GDM1 (cell line): ENCODE measurements around the gene DENND10.
"Not testable (repeated sequence)": the region's sequence is repeated elsewhere in the genome, so short reads cannot be mapped to it uniquely, and the experiment has no call there.

Experiments
- DNase-seq: peaks from one replicate; lab custom pipeline; 2025; lab: John Stamatoyannopoulos, UW

DENND10 gene

DNA sequence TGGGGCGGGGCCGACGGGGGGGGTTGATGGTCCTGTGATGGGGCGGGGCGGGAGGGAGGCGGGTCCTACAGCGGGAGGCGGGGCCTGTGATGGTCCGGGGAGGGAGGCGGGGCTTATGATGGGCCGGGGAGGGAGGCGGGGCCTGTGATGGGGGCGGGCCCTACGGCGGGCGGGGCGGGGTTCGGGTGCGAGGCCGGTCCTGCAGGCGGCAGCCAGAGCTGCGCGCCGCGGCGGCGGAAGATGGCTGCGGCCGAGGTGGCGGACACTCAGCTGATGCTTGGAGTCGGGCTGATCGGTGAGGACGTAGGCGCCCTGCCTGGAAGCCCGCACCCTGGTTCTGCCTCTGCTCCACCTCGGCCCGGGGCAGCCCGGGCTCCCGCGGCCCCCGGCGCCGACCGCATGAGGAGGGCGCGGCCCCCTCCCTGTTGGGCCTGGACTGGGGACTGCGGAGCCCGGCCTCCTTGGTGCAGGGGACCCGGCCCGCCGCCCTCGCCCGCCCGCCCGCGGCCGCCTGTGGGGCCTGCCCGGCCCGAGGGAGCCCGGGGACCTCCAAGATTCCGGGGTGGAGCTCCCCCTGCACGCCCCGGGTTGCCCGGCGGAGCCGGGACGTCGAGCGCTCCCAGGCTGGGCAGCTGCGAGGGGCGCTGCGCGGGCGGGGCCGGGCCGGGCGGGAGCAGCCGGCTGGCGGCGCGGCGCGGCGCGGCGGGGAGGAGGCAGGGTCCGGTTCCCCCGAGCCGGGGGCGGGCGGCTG is at the start of gene DENND10:
Gene DENND10 (plus strand): TSS at position 211 of the 751 bp plus-strand sequence. CDS start 30 bp downstream, at position 241.
- DNase-seq: peak; percentile 59

DNA sequence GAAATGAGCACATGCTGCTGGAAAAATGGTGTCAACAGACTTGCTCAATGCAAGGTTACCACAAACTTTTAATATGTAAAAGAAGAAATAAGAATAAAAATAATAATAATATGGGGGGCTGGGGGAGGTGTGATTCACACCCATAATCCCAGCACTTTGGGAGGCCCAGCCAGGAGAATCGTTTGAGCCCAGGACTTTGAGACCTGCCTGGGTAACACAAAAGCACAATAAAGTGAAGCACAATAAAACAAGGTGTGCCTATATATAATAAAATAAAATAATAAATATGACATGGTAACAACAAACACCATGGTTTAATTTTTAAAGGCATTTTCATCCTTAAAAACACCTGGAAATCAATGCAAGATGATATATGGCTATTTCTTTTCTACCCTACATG is 48.4 kb upstream of the DENND10 start:
- DNase-seq: no peak

GRCh38 chr10:119058010-119058409 is 45.9 kb upstream of the DENND10 start:
- DNase-seq: no peak

- no peak for DNase-seq
Observed at GRCh38 chr10:119059557-119059956, 44.4 kb upstream of the DENND10 start.

DNA sequence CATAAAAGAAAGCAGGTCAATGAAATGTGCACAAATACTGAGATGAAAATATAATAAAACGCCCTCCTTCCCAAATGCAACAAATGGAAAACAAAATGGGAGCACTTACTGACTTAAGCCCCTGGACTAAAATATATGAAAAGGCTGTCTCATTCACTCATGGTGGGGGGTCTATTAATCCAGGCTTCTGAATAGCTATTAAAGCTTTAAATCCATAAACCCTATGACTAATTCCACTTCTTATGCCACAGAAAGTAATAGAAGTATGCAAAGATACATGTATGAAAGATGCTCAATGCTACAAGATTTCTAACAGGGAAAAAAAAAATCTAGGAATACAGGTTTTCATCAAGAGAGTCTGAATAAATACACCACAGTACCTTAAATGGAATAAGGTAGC is 43.8 kb upstream of the DENND10 start:
- no peak for DNase-seq

- no peak for DNase-seq
Observed at GRCh38 chr10:119061352-119061751, 42.6 kb upstream of the DENND10 start.

- no peak for DNase-seq
Observed at GRCh38 chr10:119061926-119062325, 42.0 kb upstream of the DENND10 start.

DNA sequence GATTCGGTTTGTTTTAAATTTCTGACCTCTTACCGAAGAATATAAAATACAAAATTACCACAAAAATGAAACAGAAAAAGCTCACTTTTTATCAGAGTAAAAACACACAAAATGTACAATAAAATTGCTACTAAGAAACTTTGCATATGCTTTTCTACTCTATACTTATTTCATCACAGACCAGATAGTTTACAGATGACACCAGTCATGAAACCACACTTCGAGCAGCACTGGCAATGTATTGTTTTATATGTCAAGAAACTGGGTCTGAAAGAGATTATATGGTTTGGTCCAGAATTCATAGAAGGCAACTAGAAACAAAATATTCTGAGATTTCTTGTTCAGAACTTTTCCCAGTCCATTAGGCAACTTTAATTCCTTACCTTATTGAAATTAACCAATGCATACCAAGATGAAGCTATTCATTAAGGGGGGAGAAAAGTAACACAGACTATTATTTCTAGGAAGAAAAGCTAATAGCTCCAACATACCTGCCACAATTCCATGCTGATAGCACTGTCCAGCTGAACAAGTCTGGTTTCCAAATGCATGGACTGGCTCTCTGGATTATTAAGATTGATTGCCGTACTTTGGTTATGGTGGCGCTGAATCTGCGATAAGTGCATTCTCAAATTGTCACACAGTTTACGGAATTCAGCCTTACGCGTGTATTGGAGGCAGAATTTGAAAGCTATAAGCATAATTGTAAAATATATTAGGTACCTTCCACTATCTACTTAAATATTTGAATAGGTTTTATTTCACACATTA is 33.3 kb upstream of the DENND10 start:
- DNase-seq: no peak

- DNase-seq: no peak
Observed at GRCh38 chr10:119073584-119073983, 30.3 kb upstream of the DENND10 start.

GRCh38 chr10:119078422-119079179 is 25.3 kb upstream of the DENND10 start:
- DNase-seq: no peak

GRCh38 chr10:119079599-119080520 is 24.1 kb upstream of the DENND10 start:
- DNase-seq: peak; percentile 57

- peak; percentile 90 for DNase-seq
Observed at GRCh38 chr10:119080521-119081259, 23.2 kb upstream of the DENND10 start, which contains the start of gene EIF3A. Gene EIF3A (minus strand): TSS chr10:119080817. CDS start chr10:119080676, 141 bp downstream.

DNA sequence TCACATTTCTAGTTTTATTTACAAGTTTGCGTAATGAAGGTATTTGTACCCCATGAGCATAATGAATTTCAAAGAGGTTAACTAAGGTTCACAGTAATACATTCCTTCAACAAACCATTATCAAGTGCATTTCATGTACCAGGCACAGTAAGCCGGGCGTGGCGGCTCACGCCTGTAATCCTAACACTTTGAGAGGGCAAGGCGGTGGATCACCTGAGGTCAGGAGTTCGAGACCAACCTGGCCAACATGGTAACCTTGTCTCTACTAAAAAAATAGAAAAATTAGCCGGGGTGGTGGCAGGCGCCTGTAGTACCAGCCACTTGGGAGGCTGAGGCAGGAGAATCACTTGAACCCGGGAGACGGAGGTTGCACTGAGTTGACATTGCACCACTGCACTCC is 19.0 kb upstream of the DENND10 start:
- no peak for DNase-seq

DNA sequence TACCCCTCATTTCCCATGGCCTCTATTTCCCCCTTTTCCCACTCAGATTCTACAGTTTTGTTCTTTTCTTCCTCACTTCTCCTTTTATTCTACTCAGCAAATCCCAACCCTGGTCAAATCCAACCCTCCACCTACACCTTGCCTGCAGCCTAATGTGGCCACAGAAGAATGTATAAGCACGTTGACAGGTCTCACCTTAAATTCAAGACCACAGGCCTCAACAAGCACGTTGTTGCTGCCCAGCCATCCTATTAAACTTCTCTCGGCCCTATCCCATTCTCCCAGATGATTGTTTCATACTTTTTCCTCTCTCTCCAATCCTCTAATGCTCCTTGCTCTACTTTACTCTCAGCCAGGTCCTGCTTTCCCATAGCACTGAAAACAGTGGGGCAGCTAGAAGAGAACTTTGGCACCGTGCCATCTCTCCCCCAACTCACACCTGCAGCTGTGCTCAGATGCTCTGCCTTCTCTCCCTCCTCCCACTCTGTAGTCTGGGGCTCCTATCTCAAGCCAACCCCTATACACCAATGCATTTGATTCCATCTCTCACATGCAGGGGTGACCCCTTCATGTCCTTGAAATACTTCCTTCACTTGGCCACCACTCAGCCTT is 16.5 kb upstream of the DENND10 start:
- DNase-seq: peak; percentile 2

DNA sequence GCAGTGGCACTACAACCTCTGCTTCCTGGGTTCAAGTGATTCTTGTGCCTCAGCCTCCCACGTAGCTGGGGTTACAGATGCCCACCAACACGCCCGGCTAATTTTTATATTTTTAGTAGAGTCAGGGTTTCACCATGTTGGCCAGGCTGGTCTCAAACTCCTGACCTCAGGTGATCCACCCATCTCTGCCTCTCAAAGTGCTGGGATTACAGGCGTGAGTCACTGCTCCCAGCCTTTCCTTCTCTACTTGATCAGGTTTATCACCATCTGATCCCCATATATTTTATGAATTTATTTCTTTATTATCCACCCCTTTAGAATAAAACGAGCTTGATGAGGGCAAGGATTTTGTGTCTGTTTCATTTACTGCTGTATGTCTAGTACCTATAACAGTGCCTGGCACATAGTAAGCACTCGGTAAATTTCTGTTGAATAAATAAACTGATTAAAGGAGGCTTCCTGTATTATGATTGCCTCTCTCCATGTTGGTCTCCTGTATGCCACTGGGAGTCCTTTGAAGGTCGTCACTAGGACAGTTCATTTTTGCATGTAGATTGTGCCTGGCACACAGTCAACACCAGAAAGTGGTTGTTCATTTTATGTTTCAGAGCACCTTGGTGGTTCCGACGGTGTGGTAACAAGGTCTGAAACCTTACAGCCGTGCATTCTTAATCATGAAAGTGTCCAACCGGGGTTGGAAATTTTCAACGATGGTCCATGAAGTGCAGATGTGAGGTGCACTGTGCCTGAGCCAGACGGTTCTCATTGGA is 13.7 kb upstream of the DENND10 start:
- no peak for DNase-seq

DNA sequence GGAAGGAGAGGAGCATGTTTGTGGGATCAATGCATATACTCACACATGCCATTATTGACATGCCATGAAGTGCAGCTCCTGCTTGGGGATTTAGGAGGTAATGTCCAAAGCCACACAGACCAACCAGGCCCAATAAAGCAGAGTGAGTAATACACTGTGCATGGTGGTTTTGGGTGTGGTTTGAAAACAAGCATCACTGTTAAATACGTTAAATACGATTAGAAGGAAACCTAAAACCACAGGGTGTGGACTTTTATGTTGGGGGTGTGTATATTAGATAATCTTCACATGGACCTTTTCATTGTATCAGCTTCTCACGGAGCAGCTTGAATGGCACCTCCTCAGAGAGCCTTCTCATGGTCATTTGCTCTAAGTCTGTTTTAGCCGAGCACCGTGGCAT is 12.9 kb upstream of the DENND10 start:
- no peak for DNase-seq

DNA sequence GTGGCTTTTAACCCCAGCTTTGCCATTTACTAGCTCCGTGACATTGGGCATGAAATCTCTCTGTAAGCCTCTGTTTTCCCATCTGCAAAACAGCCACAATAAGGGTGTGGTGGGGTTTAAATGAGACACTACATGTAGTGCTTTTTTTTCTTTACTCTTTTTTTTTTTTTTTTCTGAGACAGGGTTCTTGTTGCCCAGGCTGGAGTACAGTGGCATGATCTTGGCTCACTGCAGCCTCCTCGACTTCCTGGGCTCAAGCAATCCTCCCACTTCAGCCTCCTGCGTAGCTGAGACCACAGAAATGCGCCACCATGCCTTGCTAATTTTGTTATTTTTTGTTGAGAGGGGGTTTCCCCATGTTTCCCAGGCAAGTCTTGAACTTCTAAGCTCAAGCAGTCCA is 8.3 kb upstream of the DENND10 start:
- DNase-seq: no peak

DNA sequence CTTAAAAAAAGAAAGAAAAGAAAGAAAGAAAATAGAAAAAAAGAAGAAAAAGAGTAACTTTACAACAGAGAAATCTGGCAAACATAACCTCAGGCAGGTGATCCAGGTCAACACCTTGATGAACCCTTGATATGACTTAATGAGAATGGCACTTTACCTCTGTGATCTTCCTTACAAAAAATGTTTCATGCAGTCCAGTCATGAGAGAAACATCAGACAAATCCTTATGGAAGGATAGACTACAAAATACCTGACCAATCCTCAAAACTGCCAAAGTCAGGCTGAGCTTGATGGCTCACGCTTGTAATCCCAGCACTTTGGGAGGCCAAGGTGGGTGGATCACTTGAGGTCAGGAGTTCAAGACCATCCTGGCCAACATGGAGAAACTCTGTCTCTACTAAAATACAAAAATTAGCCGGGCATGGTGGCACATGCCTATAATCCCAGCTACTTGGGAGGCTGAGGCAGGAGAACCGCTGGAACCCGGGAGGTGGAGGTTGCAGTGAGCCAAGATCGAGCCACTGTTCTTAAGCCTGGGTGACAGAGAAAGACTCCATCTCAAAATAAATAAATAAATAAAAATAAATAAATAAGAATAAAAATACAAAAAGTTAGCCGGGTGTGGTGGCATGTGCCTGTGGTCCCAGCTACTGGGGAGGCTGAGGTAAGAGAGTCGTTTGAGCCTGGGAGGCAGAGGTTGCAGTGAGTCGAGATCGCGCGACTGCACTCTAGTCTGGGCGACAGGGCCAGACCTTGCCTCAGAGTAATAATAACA is 7.1 kb upstream of the DENND10 start:
- DNase-seq: not testable (repeated sequence)

GRCh38 chr10:119098576-119098975 is 5.3 kb upstream of the DENND10 start:
- DNase-seq: no peak
